DND-41 (cell line): ENCODE data around the gene GDAP2.

Experiments used
- ATAC-seq: fragments of 200-7000 bp; cut with Tn5 transposase; 3 replicates; pipeline ENCODE4 v1.9.1; 2021; ENCODE audit warnings: low read depth; ENCODE audit not compliant: insufficient read depth
- DNase-seq: peaks from one replicate; pipeline ENCODE4 v3.0.0-alpha.2; 2020
- H2AFZ ChIP-seq: 2 replicates; pipeline ENCODE4 v1.6.0; 2012; ENCODE audit warnings: low read depth, low read length
- H3K27ac ChIP-seq: 2 replicates; pipeline ENCODE4 v1.5.1; 2012; ENCODE audit warnings: low read length, inconsistent platforms
- H3K27me3 ChIP-seq: fragments of 200-600 bp; sonication (generic); 2 replicates; pipeline ENCODE4 v1.6.0; 2012; ENCODE audit warnings: low read length, mild to moderate bottlenecking, inconsistent platforms; ENCODE audit not compliant: insufficient read depth, poor library complexity
- H3K36me3 ChIP-seq: 2 replicates; pipeline ENCODE4 v1.5.1; 2012; ENCODE audit warnings: low read length, inconsistent platforms; ENCODE audit not compliant: insufficient read depth
- H3K4me1 ChIP-seq: 2 replicates; pipeline ENCODE4 v1.5.1; 2012; ENCODE audit warnings: mild to moderate bottlenecking, low read length; ENCODE audit not compliant: insufficient read depth
- H3K4me2 ChIP-seq: 2 replicates; pipeline ENCODE4 v1.6.0; 2012; ENCODE audit warnings: mild to moderate bottlenecking, moderate library complexity, low read length, inconsistent platforms; ENCODE audit not compliant: insufficient read depth
- H3K4me3 ChIP-seq, 2 experiments: fragments of 200-600 bp in 1 of 2; shearing (Covaris generic) in 1 of 2; 2 replicates each; pipeline ENCODE4 v1.5.1; 2012 to 2016; ENCODE audit warnings: inconsistent platforms in 2 of 2, low read length in 2 of 2, mild to moderate bottlenecking in 2 of 2, low read depth in 1 of 2, moderate library complexity in 1 of 2
- H3K79me2 ChIP-seq: 2 replicates; pipeline ENCODE4 v1.6.0; 2012; ENCODE audit warnings: low read length, inconsistent platforms; ENCODE audit not compliant: insufficient read depth
- H3K9ac ChIP-seq: 2 replicates; pipeline ENCODE4 v1.6.0; 2012; ENCODE audit warnings: low read depth, mild to moderate bottlenecking, inconsistent platforms, low read length, moderate library complexity
- H3K9me3 ChIP-seq: 2 replicates; pipeline ENCODE4 v1.5.1; 2012; ENCODE audit warnings: low read length, moderate library complexity, mild to moderate bottlenecking, inconsistent platforms; ENCODE audit not compliant: insufficient read depth, severe bottlenecking
- H4K20me1 ChIP-seq: 2 replicates; pipeline ENCODE4 v1.6.0; 2012; ENCODE audit warnings: low read length; ENCODE audit not compliant: insufficient read depth
- EZH2 ChIP-seq: IDR thresholded peaks from 3 replicates; pipeline ENCODE4 v1.6.1; 2012; ENCODE audit warnings: borderline replicate concordance, low read depth, mild to moderate bottlenecking, moderate library complexity, low read length, inconsistent platforms; ENCODE audit not compliant: severe bottlenecking
- TF ChIP-seq, protein P1 (sequence below): IDR thresholded peaks from 2 replicates; pipeline ENCODE4 v1.5.1; 2012; ENCODE audit warnings: borderline replicate concordance, low read length, moderate library complexity, mild to moderate bottlenecking; ENCODE audit not compliant: poor library complexity, severe bottlenecking; ENCODE audit errors: extremely low read depth

Gene GDAP2, protein sequence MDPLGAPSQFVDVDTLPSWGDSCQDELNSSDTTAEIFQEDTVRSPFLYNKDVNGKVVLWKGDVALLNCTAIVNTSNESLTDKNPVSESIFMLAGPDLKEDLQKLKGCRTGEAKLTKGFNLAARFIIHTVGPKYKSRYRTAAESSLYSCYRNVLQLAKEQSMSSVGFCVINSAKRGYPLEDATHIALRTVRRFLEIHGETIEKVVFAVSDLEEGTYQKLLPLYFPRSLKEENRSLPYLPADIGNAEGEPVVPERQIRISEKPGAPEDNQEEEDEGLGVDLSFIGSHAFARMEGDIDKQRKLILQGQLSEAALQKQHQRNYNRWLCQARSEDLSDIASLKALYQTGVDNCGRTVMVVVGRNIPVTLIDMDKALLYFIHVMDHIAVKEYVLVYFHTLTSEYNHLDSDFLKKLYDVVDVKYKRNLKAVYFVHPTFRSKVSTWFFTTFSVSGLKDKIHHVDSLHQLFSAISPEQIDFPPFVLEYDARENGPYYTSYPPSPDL

DNA sequence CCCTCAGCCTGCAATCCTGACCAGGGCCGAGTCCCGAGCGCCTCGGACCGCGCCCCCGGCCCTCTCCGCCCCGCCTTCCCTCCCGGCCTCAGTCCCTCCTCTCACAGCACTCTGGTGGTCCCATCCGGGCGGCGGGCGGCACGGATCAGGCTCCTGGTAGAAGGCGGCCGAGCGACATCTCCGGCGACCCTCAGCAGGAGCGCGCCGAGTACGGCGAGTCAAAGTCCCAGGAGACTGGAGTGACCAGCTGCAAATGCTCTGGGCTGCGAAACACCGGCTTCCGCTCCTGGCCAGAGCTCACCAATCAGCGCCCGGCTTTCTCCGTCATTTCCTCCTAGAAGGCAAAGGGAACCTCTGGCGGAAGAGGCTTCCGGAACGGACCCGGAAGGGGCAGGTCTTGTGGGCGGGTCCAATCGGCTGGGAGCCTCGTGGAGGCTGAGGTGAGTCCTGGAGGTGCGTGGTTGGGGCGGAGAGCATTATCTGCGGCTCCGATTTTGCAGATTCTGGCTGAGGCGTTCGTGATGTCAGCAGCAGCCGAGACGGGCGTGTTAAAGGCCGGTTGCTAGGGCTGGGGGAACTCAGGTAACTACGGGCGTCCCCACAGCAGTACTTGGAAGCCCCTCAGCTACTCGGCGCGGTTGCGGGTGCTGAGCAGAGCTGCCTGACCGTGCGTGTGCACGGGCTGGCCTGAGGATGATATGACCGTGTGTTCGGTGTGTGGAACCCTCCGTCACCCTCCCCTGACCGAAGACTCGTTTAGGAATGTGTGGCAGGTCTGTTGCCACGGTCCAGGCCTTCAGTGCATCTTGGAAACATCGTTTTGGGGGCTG lies at the start of gene GDAP2, which contains the start of gene WDR3:
Gene GDAP2, minus strand, starts transcription at position 279 of the 830 bp plus-strand sequence. CDS start 9,264 bp downstream, outside the sequence.
Gene WDR3, plus strand, starts transcription at position 397 of the 830 bp plus-strand sequence. CDS start 3,581 bp downstream, outside the sequence.
- peak within 1 kb of the TSS; percentile 77 for H3K27ac ChIP-seq
- peaks cover 85% of the 10 kb centered on the region for H3K79me2 ChIP-seq
- H3K36me3 ChIP-seq = peaks cover 8% of the 10 kb centered on the region
- no peak for TF ChIP-seq EZH2
- TF ChIP-seq, protein P1, sequence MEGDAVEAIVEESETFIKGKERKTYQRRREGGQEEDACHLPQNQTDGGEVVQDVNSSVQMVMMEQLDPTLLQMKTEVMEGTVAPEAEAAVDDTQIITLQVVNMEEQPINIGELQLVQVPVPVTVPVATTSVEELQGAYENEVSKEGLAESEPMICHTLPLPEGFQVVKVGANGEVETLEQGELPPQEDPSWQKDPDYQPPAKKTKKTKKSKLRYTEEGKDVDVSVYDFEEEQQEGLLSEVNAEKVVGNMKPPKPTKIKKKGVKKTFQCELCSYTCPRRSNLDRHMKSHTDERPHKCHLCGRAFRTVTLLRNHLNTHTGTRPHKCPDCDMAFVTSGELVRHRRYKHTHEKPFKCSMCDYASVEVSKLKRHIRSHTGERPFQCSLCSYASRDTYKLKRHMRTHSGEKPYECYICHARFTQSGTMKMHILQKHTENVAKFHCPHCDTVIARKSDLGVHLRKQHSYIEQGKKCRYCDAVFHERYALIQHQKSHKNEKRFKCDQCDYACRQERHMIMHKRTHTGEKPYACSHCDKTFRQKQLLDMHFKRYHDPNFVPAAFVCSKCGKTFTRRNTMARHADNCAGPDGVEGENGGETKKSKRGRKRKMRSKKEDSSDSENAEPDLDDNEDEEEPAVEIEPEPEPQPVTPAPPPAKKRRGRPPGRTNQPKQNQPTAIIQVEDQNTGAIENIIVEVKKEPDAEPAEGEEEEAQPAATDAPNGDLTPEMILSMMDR = no peak
- H3K4me2 ChIP-seq = peak within 1 kb of the TSS; percentile 89
- no peaks in the 10 kb centered on the region for H3K27me3 ChIP-seq
- H3K9me3 ChIP-seq = no peaks in the 10 kb centered on the region
- H2AFZ ChIP-seq = peak within 1 kb of the TSS; percentile 96
- peak within 1 kb of the TSS; percentile 91 to 93 for H3K4me3 ChIP-seq
- peak; percentile 94 for DNase-seq
- H4K20me1 ChIP-seq = peaks cover 25% of the 10 kb centered on the region; the same call in 1 of the 2 replicates
- H3K9ac ChIP-seq = peak within 1 kb of the TSS; percentile 70
- H3K4me1 ChIP-seq = peaks cover 46% of the 10 kb centered on the region
- ATAC-seq = peak; percentile 97

DNA sequence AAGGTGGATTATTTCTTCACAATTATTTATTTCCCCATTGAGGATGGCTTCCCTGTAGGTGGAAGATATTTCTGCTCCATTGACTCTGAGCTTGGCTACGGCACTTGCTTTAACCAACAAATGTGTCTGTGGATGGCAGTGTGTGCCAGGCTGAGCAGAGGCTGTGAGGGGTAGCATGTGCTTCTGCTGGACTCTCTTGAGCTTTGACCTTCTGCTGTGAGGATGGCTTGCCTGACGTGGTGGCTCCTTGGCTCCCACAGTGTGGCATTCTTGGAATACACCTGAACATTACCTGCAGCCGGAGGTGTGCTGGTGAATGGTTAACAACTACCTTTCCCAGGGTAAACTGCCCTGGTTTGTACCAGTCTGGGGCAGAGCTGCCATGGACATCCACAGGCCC lies 47.0 kb upstream of the GDAP2 start:
- no peak overlapping the region for H3K9ac ChIP-seq
- H3K27ac ChIP-seq = no peak overlapping the region
- H4K20me1 ChIP-seq = no peaks in the 10 kb centered on the region; the same call in 1 of the 2 replicates
- H3K4me3 ChIP-seq = no peak overlapping the region
- H3K9me3 ChIP-seq = no peaks in the 10 kb centered on the region
- H3K36me3 ChIP-seq = no peaks in the 10 kb centered on the region
- H3K27me3 ChIP-seq = peaks cover 17% of the 10 kb centered on the region
- H2AFZ ChIP-seq = no peak overlapping the region
- H3K4me1 ChIP-seq = no peaks in the 10 kb centered on the region
- no peak for ATAC-seq
- DNase-seq = no peak
- H3K4me2 ChIP-seq = no peak overlapping the region
- no peak for TF ChIP-seq EZH2
- TF ChIP-seq, protein P1 = no peak
- H3K79me2 ChIP-seq = no peaks in the 10 kb centered on the region

DNA sequence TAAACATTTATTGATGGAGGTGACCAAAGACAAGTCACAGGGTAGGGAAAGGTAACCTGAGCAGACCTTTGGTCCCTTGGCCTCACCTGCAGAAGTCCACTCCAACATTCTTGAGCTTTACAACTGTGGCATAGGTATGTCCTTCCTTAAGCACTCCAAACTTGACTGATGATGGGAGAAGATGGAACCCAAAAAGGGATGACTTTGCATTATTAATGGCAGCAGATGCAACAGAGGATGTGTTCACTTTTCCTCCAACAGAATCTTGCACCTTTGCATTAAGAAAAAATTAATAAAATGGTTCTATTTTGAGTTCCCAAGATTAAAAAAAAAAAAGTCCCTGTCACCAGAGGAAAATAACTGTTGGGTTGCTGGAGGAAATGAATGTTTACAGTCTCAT lies 42.4 kb upstream of the GDAP2 start:
- Histone ChIP-seq H3K27me3 (peaks cover 13% of the 10 kb centered on the region), H3K9me3 (no peaks in the 10 kb centered on the region), H3K4me2 (no peak overlapping the region), H3K79me2 (no peaks in the 10 kb centered on the region), H4K20me1 (no peaks in the 10 kb centered on the region; the same call in 1 of the 2 replicates), H3K9ac (no peak overlapping the region), H3K4me3 (no peak overlapping the region), H3K36me3 (no peaks in the 10 kb centered on the region), H3K4me1 (no peaks in the 10 kb centered on the region), H2AFZ (no peak overlapping the region), H3K27ac (no peak overlapping the region)
- TF ChIP-seq EZH2 = no peak
- TF ChIP-seq, protein P1 = no peak
- DNase-seq (no peak), ATAC-seq (no peak)
